DMS53 (cell line): Measurements from ENCODE around the gene KCNQ5.

ENCODE experiments used
- DNase-seq: peaks from one replicate; lab custom pipeline; 2025; lab: John Stamatoyannopoulos, UW

Gene KCNQ5

DNA sequence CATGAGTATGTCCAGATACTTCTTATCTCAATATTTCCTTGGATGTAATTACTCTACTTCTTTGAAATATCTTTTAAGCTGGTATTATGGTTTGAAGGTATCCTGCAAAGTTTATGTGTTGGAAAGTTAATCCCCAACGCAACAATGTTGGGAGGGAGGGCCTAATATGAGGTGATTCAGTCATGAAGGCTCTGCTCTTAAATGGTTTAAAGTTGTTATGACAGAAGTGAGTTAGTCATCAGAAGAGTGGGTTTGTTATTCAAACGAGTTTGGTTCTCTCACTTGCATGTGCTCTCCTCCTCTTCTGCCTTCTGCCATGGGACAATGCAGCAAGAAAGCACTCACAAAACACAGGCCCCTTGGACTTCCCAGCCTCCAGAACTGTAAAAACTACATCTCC lies 176.3 kb downstream of the KCNQ5 start:
- DNase-seq: peak; percentile 21

- DNase-seq: no peak
Measured at GRCh38 chr6:72809746-72810379, 188.0 kb downstream of the KCNQ5 start.

- DNase-seq: no peak
Measured at GRCh38 chr6:72810571-72811280, 188.9 kb downstream of the KCNQ5 start.

DNA sequence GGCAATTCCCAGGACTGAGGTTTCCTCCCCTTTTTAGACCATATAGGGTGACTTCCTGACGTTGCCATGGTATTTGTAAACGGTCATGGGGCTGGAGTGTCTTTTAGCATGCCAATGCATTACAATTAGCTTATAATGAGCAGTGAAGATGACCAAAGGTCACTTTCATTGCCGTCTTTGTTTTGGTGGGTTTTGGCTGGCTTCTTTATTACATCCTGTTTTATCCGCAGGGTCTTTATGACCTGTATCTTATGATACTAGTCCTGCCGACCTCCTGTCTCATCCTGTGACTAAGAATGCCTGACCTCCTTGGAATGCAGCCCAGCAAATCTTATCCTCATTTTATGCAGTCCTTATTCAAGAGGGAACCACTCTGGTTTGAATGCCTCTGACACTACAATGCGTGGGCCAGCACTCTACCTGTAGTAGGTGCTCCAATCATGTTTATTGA lies 190.1 kb downstream of the KCNQ5 start:
- DNase-seq: no peak

- DNase-seq: no peak
Measured at GRCh38 chr6:72813807-72814596, 192.1 kb downstream of the KCNQ5 start.

- DNase-seq: no peak
Measured at GRCh38 chr6:72816022-72816421, 194.2 kb downstream of the KCNQ5 start.

GRCh38 chr6:72817208-72817607 lies 195.3 kb downstream of the KCNQ5 start:
- no peak for DNase-seq

- DNase-seq: peak; percentile 78
Measured at GRCh38 chr6:72819609-72820008, 197.7 kb downstream of the KCNQ5 start.

GRCh38 chr6:72820153-72820552 lies 198.3 kb downstream of the KCNQ5 start:
- DNase-seq: peak; percentile 24

DNA sequence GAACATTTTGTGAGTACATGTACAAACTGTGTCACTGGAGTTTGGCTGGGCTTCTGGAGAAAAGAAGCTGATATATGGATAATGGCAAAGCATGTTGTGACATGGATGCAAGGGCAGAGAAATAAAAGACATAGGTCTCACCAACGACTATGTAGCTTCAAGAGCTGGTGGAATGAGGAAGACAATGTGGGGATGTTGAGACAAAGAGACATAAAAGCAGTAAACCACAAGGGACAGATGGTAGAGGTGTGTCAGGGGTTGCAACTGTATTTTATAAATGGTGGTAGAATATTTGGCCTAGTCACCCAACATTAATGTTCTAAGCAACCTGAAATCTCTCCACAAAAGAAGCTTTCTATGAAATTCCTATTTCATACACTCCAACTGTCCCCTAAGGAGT lies 199.0 kb downstream of the KCNQ5 start:
- peak; percentile 22 for DNase-seq

GRCh38 chr6:72822023-72822422 lies 200.2 kb downstream of the KCNQ5 start:
- no peak for DNase-seq

DNA sequence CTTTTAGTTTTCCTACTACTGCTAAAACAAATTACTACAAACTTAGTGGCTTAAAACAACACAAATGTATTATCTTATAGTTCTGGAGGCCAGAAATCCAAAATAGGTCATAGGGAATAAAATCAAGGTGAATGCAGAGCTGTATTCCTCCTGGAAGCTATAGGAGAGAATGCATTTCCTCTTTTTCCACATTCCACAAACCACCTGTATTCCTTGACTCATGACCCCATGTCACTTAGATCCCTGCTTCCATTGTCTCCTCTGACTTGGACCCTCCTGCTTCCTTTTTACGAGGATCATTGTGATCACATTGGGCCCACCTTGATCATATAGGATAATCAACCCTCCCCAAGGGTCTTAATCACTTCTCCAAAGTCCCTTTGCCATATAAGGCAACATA lies 200.8 kb downstream of the KCNQ5 start:
- DNase-seq: no peak

- DNase-seq: peak; percentile 54
Measured at GRCh38 chr6:72824833-72825232, 203.0 kb downstream of the KCNQ5 start.

- peak; percentile 60 for DNase-seq
Measured at GRCh38 chr6:72825315-72825911, 203.5 kb downstream of the KCNQ5 start.

- no peak for DNase-seq
Measured at GRCh38 chr6:72826037-72826436, 204.2 kb downstream of the KCNQ5 start.

GRCh38 chr6:72826744-72827438 lies 205.0 kb downstream of the KCNQ5 start:
- no peak for DNase-seq

DNA sequence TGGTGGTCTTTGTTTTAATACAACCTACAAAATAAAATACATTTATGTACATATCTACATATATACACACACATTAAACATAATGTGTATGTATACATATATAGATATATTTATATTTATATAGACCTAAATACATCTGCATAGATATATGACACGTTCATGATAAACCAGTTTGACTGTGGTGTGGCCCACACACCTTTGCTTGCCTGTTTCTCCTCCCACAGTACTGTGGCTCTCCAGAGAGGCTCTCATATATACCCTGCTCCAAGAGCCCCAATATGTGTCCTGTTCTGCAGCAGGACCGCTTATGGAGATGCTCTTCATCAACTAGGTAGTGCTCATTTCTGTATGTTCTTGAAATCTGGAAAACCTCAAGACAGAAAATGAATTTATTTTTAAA lies 207.0 kb downstream of the KCNQ5 start:
- DNase-seq: no peak

GRCh38 chr6:72832271-72832670 lies 210.4 kb downstream of the KCNQ5 start:
- no peak for DNase-seq

GRCh38 chr6:72835749-72836148 lies 213.9 kb downstream of the KCNQ5 start:
- no peak for DNase-seq

GRCh38 chr6:72836971-72837370 lies 215.1 kb downstream of the KCNQ5 start:
- DNase-seq: no peak

DNA sequence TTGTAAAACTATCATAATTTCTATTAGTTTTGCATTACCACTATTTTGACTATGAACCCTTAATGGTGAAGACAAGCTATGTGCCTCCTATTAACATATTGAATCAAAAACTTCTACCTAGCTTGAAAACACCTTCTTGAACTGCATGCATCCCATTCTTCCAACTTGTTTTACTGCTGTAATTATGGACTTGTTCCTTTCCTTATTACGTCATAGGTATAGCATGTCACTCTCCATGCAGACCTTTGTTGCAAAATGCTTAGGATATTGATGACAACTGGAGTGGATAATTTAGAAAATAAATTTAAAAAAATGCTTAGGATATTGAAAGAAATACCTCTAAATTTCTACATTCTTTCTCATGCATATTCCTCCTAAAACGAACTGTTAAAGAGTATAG lies 219.3 kb downstream of the KCNQ5 start:
- no peak for DNase-seq

- no peak for DNase-seq
Measured at GRCh38 chr6:72842140-72842539, 220.3 kb downstream of the KCNQ5 start.
